Dermis blood vessel endothelial cell (primary cell): ENCODE measurements around the gene TSSC4. TPM values are rescaled to one million over a fixed set of nuclear protein-coding genes. Genes with fewer than 3 reads are reported as not detected.

ENCODE experiments used
- DNase-seq: peaks from one replicate; pipeline ENCODE4 v3.0.0; 2010
- total RNA-seq: library from RNA; depleted of rRNA; stranded (reverse); fragments of >200 nt; gene quantifications from 2 replicates; pipeline ENCODE4 v1.2.3, GENCODE V29; 2014

The TSSC4 gene
- total RNA-seq, 1 donor from 2014 or later: 87.6 TPM

- DNase-seq: no peak
Measured at GRCh38 chr11:2401436-2401984, 960 bp downstream of the TSSC4 start.

GRCh38 chr11:2402106-2402505 lies 1.6 kb downstream of the TSSC4 start:
- no peak for DNase-seq

GRCh38 chr11:2402890-2403645 lies 2.5 kb downstream of the TSSC4 start:
- DNase-seq: no peak

- DNase-seq: no peak
Measured at GRCh38 chr11:2404735-2405196, 4.2 kb downstream of the TSSC4 start.

- no peak for DNase-seq
Measured at GRCh38 chr11:2406451-2406850, 5.9 kb downstream of the TSSC4 start.

GRCh38 chr11:2406878-2407410 lies 6.4 kb downstream of the TSSC4 start:
- no peak for DNase-seq

GRCh38 chr11:2408671-2409070 lies 8.1 kb downstream of the TSSC4 start:
- DNase-seq: no peak

- DNase-seq: no peak
Measured at GRCh38 chr11:2409126-2409525, 8.6 kb downstream of the TSSC4 start.

- DNase-seq: no peak
Measured at GRCh38 chr11:2409611-2410468, 9.3 kb downstream of the TSSC4 start.

- DNase-seq: no peak
Measured at GRCh38 chr11:2410616-2411015, 10.1 kb downstream of the TSSC4 start.

GRCh38 chr11:2411446-2412305 lies 11.1 kb downstream of the TSSC4 start:
- no peak for DNase-seq

- no peak for DNase-seq
Measured at GRCh38 chr11:2412323-2412722, 11.8 kb downstream of the TSSC4 start.

GRCh38 chr11:2413742-2414579 lies 13.4 kb downstream of the TSSC4 start:
- no peak for DNase-seq

- no peak for DNase-seq
Measured at GRCh38 chr11:2414616-2415015, 14.1 kb downstream of the TSSC4 start.

- DNase-seq: no peak
Measured at GRCh38 chr11:2415171-2415570, 14.6 kb downstream of the TSSC4 start.

- no peak for DNase-seq
Measured at GRCh38 chr11:2415601-2416380, 15.2 kb downstream of the TSSC4 start.

GRCh38 chr11:2416765-2417164 lies 16.2 kb downstream of the TSSC4 start:
- no peak for DNase-seq

GRCh38 chr11:2417856-2418692 lies 17.5 kb downstream of the TSSC4 start:
- no peak for DNase-seq

GRCh38 chr11:2418693-2419360 lies 18.3 kb downstream of the TSSC4 start:
- DNase-seq: no peak
